CD4-positive, alpha-beta T cell (primary cell): ENCODE results near the gene EID2B. TPM values are rescaled to one million over a fixed set of nuclear protein-coding genes. Genes with fewer than 3 reads are reported as not detected.

Experiments
- ATAC-seq: fragments of 200-7000 bp; cut with Tn5 transposase; one replicate; pipeline ENCODE4 v1.10.0; 2022; ENCODE audit warnings: mild to moderate bottlenecking; ENCODE audit not compliant: poor library complexity
- CTCF ChIA-PET: fragments of 350-600 bp; sonication (Branson Sonifier 250); formaldehyde crosslinking; loops from one replicate; lab custom pipeline; 2021; ENCODE audit warnings: antibody characterized with exemption, inconsistent platforms; lab: Charles Lee
- POLR2A ChIA-PET: fragments of 350-600 bp; sonication (Branson Sonifier 250); formaldehyde crosslinking; loops from one replicate; lab custom pipeline; 2021; ENCODE audit warnings: antibody characterized with exemption, inconsistent platforms; lab: Charles Lee
- DNase-seq, 14 experiments: peaks; one replicate each; pipeline ENCODE4 v3.0.0-alpha.2; 2013 to 2020; ENCODE audit warnings: mixed read lengths in 2 of 14
- H3K27ac ChIP-seq, 2 donors: one replicate each; pipeline versions ENCODE4 v1.5.1 to v1.7.0; 2013; ENCODE audit warnings: low read length in 2 of 2, low read depth in 1 of 2, mild to moderate bottlenecking in 1 of 2
- H3K27me3 ChIP-seq, 2 experiments: 1 replicate in 1 of 2; 2 replicates in 1 of 2; pipeline versions ENCODE4 v1.6.1 to v1.7.0; 2013; ENCODE audit warnings: low read length in 2 of 2, control low read depth in 1 of 2, mild to moderate bottlenecking in 1 of 2, moderate library complexity in 1 of 2; ENCODE audit not compliant: insufficient read depth in 2 of 2, control insufficient read depth in 1 of 2
- H3K36me3 ChIP-seq: one replicate; pipeline ENCODE4 v1.6.1; 2013; ENCODE audit warnings: low read length, control low read depth; ENCODE audit not compliant: insufficient read depth
- H3K4me1 ChIP-seq: one replicate; pipeline ENCODE4 v1.6.1; 2013; ENCODE audit warnings: low read length, control low read depth; ENCODE audit not compliant: insufficient read depth
- H3K4me3 ChIP-seq: one replicate; pipeline ENCODE4 v1.5.1; 2013; ENCODE audit warnings: mild to moderate bottlenecking, low read length, moderate library complexity
- H3K9me3 ChIP-seq, 2 experiments: 1 replicate in 1 of 2; 2 replicates in 1 of 2; pipeline versions ENCODE4 v1.6.1 to v1.7.0; 2013; ENCODE audit warnings: low read length in 2 of 2, mild to moderate bottlenecking in 2 of 2, control low read depth in 1 of 2, moderate library complexity in 1 of 2; ENCODE audit not compliant: control insufficient read depth in 1 of 2, insufficient read depth in 1 of 2
- H3K27ac Mint-ChIP-seq: one replicate; pipeline ENCODE4 v1.8.0; 2020; ENCODE audit warnings: mixed read lengths
- H3K27me3 Mint-ChIP-seq: one replicate; pipeline ENCODE4 v1.8.0; 2021; ENCODE audit warnings: mixed read lengths
- H3K36me3 Mint-ChIP-seq: one replicate; pipeline ENCODE4 v1.8.0; 2021; ENCODE audit warnings: low read depth, mixed read lengths
- H3K4me1 Mint-ChIP-seq: one replicate; pipeline ENCODE4 v1.8.0; 2021; ENCODE audit warnings: low read depth, mixed read lengths
- H3K4me3 Mint-ChIP-seq: one replicate; pipeline ENCODE4 v1.8.0; 2020; ENCODE audit warnings: mild to moderate bottlenecking, mixed read lengths
- H3K9me3 Mint-ChIP-seq: one replicate; pipeline ENCODE4 v1.8.0; 2020; ENCODE audit warnings: mixed read lengths
- intact Hi-C, 2 experiments: fragments of 100-400 bp; cut with DNase I in 1 of 2; cut with micrococcal nuclease in 1 of 2; formaldehyde crosslinking; loops; one replicate each; pipeline versions ENCODE4 v1.15.1 to v1.9.0; 2023 to 2025; cut with DNase I, micrococcal nuclease
- total RNA-seq, 174 experiments: library from RNA in 2 of 174; stranded (reverse) in 2 of 174; gene quantifications; one replicate each; pipeline ENCODE4 v1.2.3 and lab custom pipeline; 2021 to 2026
- TF ChIP-seq, protein P1 (sequence below): fragments of 200-600 bp; IDR thresholded peaks from one replicate; pipeline ENCODE4 v1.8.0; 2022; ENCODE audit warnings: antibody characterized with exemption, mild to moderate bottlenecking

EID2B gene
- total RNA-seq, 2 experiments from 2014 or later: 5.0 to 5.1 TPM

DNA sequence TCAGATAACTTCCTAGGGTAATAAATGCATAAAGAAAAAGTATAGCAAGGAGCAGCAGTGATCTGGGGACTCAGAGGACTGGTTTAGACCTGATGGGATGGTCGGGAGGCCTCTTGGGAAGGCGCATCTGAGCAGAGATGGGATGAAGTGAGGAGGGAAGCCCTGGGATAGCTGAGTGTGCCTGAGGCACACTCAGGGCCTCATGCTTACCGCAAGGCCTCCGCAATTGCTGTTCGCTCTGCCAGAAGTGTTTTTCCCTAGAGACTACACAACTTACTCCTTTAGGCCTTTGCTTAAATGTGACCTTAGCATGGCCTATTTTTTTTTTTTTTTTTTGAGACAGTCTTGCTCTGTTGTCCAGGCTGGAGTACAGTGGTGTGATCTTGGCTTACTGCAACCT, 38.0 kb downstream of the EID2B start:
- CTCF ChIA-PET: no interaction called here
- Histone ChIP-seq H3K9me3 (peaks cover 0 to 8% of the 10 kb centered on the region in 2 experiments), H3K27ac (no peak overlapping the region), H3K4me3 (no peak overlapping the region), H3K27me3 (peaks cover 18 to 22% of the 10 kb centered on the region in 2 experiments), H3K4me1 (peaks cover 20% of the 10 kb centered on the region), H3K36me3 (peaks cover 13% of the 10 kb centered on the region)
- intact Hi-C loops: no loop called here
- TF ChIP-seq, protein P1, sequence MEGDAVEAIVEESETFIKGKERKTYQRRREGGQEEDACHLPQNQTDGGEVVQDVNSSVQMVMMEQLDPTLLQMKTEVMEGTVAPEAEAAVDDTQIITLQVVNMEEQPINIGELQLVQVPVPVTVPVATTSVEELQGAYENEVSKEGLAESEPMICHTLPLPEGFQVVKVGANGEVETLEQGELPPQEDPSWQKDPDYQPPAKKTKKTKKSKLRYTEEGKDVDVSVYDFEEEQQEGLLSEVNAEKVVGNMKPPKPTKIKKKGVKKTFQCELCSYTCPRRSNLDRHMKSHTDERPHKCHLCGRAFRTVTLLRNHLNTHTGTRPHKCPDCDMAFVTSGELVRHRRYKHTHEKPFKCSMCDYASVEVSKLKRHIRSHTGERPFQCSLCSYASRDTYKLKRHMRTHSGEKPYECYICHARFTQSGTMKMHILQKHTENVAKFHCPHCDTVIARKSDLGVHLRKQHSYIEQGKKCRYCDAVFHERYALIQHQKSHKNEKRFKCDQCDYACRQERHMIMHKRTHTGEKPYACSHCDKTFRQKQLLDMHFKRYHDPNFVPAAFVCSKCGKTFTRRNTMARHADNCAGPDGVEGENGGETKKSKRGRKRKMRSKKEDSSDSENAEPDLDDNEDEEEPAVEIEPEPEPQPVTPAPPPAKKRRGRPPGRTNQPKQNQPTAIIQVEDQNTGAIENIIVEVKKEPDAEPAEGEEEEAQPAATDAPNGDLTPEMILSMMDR: no peak
- peaks cover 23% of the 10 kb centered on the region for H3K27me3 Mint-ChIP-seq
- POLR2A ChIA-PET: no interaction called here
- H3K4me3 Mint-ChIP-seq: no peak overlapping the region
- no peaks in the 10 kb centered on the region for H3K9me3 Mint-ChIP-seq
- ATAC-seq (no peak), DNase-seq (no peak)
- peaks cover 13% of the 10 kb centered on the region for H3K4me1 Mint-ChIP-seq
- no peak overlapping the region for H3K27ac Mint-ChIP-seq
- H3K36me3 Mint-ChIP-seq: peaks cover 18% of the 10 kb centered on the region

GRCh38 chr19:39492788-39493187, 39.9 kb downstream of the EID2B start:
- H3K27ac Mint-ChIP-seq: no peak overlapping the region
- no peaks in the 10 kb centered on the region for H3K9me3 Mint-ChIP-seq
- Histone ChIP-seq H3K4me1 (peaks cover 2% of the 10 kb centered on the region), H3K4me3 (no peak overlapping the region), H3K9me3 (peaks cover 0 to 2% of the 10 kb centered on the region in 2 experiments), H3K27ac (no peak overlapping the region), H3K27me3 (peaks cover 3% of the 10 kb centered on the region in 2 experiments), H3K36me3 (peaks cover 32% of the 10 kb centered on the region)
- DNase-seq (no peak), ATAC-seq (no peak)
- no peaks in the 10 kb centered on the region for H3K4me1 Mint-ChIP-seq
- H3K36me3 Mint-ChIP-seq: peaks cover 36% of the 10 kb centered on the region
- intact Hi-C loops: no loop called here
- H3K27me3 Mint-ChIP-seq: peaks cover 6% of the 10 kb centered on the region
- no peak overlapping the region for H3K4me3 Mint-ChIP-seq
- TF ChIP-seq, protein P1: no peak
- ChIA-PET POLR2A (no interaction called here), CTCF (interaction anchor here (0.6 to 1.3 kb wide), 3 partner anchors 10 to 166 kb away, joined by 3 to 7 read pairs (median 4); no protein-coding TSS in a partner anchor)

DNA sequence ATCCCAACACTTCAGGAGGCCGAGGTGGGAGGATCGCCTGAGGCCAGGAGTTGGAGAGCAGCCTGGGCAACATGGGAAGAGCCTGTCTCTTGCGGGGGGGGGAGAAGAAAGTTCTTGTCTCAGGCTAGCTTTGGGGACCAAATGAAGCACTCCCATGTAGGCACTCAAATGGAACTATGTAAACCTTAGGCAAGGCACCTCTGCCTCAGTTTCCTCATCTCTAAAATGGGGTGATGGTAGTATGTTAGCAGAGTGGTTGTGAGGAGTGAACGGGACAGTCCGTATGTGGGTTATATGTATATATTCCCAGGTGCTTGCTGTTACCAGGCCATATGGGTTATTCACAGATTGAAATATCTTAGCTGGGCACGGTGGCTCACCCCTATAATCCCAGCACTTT, 40.4 kb downstream of the EID2B start:
- no peaks in the 10 kb centered on the region for H3K4me1 Mint-ChIP-seq
- peaks cover 6% of the 10 kb centered on the region for H3K27me3 Mint-ChIP-seq
- DNase-seq (no peak), ATAC-seq (no peak)
- H3K4me3 Mint-ChIP-seq: no peak overlapping the region
- H3K9me3 ChIP-seq: no peaks in the 10 kb centered on the region
- intact Hi-C loops: no loop called here
- ChIA-PET CTCF (interaction anchor here (0.6 to 1.3 kb wide), 4 partner anchors 11 to 166 kb away, joined by 3 to 7 read pairs (median 4); no protein-coding TSS in a partner anchor), POLR2A (no interaction called here)
- TF ChIP-seq, protein P1: no peak
- H3K4me1 ChIP-seq: no peaks in the 10 kb centered on the region
- no peak overlapping the region for H3K27ac ChIP-seq
- H3K36me3 Mint-ChIP-seq: peaks cover 37% of the 10 kb centered on the region
- no peaks in the 10 kb centered on the region for H3K9me3 Mint-ChIP-seq
- H3K27ac Mint-ChIP-seq: no peak overlapping the region
- H3K36me3 ChIP-seq: peaks cover 32% of the 10 kb centered on the region
- no peaks in the 10 kb centered on the region for H3K27me3 ChIP-seq
- H3K4me3 ChIP-seq: no peak overlapping the region
